22Rv1 (cell line): ENCODE data around the gene GABRG3.

Experiments
- CTCF ChIP-seq: fragments of 450-650 bp; IDR thresholded peaks from 2 replicates; pipeline ENCODE4 v1.5.1; 2017; ENCODE audit warnings: mild to moderate bottlenecking
- ZFX ChIP-seq: fragments of 450-650 bp; IDR thresholded peaks from 2 replicates; pipeline ENCODE4 v1.6.1; 2017; ENCODE audit warnings: antibody characterized with exemption, borderline replicate concordance

- TF ChIP-seq CTCF (no peak), ZFX (no peak)
Observed at GRCh38 chr15:27574541-27575054, 603.6 kb downstream of the GABRG3 start.
